ENCODE measurements around the gene NEO1.

Gene NEO1

GRCh38 chr15:73334086-73334485 lies 281.8 kb downstream of the NEO1 start:
- DNase-seq, result no peak

GRCh38 chr15:73335026-73335425 lies 282.8 kb downstream of the NEO1 start:
- DNase-seq, result no peak

DNA sequence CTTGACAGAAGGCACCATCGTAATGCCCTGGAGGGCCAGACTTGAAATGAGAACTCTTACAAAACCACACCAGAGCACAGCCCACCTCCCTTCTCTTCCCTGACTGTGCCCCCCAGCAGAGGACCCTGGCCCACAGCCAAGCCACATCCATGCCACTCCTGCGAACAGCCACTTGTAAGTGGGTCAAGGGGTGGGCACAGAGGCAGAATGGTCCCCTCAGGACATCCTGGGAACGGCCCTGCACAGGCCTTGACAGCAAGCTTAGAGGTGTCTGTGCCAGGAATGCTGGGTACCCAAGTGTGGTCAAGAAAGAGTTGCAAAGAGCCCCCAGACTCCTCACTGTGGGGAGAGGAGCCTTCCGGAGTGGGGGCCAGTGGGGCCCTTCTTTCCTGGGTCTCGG lies 283.2 kb downstream of the NEO1 start:
- DNase-seq, result no peak

DNA sequence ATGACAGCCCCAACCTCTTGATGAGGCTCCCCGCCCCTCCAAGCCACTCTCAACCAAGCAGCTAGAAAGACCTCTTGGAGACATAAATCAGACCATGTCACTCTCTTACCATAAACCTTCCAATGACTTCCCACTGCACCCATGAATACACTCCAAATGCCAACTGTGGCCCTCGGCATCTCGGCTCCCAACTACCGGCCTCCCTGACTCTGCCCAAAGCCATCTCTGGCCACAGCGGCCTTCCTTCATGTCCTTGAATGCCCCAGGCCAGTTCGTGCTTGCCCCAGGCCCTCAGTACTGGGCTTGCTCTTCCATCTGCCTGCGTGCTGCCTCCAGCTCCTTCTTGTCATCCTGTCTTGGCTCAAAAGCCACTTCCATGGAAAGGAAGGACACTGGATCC lies 284.5 kb downstream of the NEO1 start:
- DNase-seq, result no peak

DNA sequence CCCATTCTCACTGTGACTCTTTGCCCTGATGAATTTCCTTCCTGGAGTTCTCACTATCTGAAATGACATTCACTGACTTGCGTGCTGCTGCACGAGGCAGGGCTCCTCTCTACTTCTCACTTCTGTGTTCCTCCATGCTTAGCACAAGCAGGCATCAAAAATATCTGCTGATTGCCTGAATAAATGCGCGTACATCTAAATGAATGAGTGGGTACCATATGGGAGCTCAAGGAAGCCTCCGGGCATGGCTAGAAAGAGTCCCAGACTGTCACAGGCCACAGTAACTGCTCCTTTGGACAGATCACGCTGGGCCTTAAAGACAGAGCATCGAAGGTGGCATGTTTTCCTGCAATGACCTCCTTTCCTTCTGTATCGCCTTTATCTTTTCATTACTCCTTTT lies 284.9 kb downstream of the NEO1 start:
- DNase-seq, result no peak

GRCh38 chr15:73338058-73338457 lies 285.8 kb downstream of the NEO1 start:
- DNase-seq, result no peak

GRCh38 chr15:73338606-73339374 lies 286.5 kb downstream of the NEO1 start:
- no peak for DNase-seq

DNA sequence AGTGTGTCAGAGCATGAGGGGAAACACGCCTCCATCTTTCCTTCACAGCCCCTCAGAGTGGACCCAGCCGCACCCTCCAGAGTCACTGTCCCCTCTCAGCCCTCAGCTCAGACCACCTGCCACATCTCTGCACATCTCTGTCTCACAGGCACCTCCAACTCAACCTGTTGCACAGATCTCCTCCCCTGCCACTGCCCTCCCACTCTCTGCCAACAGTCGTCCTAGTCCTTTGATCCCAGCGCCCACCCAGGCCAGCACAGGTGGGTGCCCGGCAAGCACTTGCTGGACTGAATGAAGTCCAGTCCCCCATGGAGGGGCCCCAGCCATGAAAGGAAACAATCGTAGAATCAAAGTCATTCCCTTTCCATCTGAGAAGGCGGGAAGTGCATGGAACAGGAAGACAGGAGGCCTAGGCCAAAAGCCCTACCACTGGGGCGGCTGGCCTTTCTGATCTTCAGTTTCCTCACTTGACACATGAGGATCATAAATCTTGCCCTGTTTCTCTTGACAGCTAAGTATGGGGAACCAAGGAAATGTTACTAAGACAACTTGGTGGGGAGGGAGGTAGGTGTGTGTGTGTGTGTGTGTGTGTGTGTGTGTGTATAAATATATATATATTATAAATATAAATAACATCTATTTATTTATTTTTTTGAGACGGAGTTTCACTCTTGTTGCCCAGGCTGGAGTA lies 288.4 kb downstream of the NEO1 start:
- no peak for DNase-seq

DNA sequence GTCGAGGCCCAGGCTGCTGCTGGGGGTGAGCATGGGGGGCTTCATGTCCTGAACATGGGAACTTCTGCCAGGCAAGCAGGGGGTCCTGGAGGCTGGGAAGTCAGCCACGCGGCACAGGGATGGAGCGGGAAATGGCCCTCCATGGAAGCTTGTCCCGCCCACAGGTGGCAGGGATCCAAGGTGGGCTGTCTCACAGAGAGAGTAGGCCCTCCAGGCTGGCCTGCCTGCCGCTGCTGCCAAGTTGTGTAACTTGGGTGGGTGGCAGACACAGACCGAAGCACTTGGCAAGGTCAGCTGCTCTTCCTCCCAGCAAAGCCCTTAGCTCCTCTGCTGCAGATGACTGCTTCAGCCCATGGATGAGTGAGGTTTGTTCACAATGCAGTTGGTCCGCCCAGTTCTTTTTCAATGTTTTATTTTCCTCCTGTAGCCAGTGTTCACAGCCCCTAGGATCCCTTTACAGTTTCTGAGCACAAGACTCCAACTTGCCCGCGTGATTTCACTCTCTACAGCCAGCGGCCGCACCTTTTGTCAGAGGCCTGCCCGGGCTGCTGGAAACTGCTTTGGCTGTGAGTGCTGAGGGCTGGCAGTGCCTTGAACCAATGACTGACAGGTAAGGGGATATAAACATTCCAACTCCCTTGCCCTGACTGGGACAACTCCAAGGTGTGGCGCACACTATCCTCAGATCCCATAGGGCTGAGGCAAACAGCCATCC lies 289.8 kb downstream of the NEO1 start:
- no peak for DNase-seq

- no peak for DNase-seq
These were observed 291.8 kb downstream of the NEO1 start for GRCh38 chr15:73344056-73344455.

DNA sequence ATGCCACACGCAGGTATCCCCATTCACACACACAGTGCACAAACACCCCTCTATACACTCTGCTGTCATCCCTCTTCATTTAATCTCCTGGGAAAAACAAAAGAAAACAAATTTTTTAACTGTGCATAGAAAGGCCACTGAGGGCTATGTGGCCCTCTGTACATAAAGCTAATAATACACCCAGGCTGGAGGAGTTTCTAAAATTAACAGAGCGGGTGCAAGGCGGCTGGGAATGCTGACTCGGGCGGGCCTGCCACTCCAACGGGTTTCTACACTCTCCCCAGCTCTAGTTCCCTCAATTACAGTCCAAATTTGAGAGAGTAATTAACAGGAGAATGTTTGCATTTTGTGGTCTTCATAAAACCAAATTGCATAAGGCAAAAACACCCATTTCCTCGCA lies 293.4 kb downstream of the NEO1 start:
- no peak for DNase-seq

- peak; percentile 35 for DNase-seq
These were observed 294.6 kb downstream of the NEO1 start for GRCh38 chr15:73346735-73347312.

DNA sequence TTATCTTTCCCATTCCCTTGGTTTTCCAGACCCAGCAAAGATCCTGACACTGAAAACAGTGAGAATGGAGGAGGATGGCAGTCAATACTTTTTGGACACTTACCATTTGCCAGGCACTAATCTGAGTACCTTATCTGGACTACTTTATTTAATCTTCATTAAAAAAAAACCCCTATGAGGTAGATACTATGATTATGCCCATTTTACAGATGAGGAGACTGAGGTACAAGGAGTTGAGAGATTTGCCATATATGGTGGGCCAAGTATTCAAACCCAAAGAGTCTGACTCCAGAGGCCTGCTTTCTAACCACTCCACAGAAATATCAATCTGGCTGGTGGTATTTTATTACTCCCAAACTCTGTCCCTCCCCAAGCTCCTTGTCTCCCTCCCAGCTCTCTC lies 296.9 kb downstream of the NEO1 start:
- no peak for DNase-seq

DNA sequence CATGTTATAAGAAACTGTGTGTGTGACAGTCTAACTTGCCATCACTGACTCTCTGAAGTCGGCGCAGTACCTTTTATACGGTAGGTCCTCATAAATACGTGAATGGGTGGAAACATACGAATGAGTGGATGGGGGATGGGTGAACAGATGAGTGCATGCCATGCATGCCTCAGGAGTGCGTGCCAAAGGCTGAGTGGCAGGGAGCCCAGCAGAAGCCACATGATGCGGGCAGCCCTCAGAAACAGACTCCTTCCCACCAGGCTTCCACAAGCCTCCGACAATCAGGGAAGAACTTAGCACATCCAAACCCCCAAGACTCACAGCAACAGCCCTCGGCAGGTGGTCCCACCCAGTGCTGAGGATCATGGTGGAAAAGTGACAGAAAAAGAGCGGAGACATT lies 299.8 kb downstream of the NEO1 start:
- no peak for DNase-seq

- no peak for DNase-seq
These were observed 301.5 kb downstream of the NEO1 start for GRCh38 chr15:73353734-73354133.

DNA sequence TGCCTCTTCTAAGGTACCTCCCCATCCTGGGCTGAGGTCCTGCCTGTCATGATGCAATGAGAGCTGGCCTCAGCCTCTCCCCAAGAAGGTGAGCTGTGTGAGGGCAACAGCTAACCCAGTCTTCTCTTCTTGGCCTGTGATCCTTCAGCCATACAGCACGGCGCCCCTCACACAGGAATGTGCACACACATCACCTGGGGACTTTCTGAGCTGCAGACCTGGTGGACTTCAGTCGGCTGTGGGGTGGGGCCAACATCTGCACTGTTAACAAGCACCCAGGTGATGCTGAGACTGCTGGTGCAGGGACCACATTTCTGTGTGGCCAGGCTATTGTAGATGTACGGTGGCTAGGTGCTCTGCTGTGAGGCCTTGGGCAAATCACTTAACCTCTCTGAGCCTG lies 302.0 kb downstream of the NEO1 start:
- DNase-seq, result no peak

Data from fibroblast of skin of right quadriceps (primary cell).